A673 (cell line): ENCODE data around the gene KDF1.

Experiments
- EZH2 ChIP-seq: fragments of 200-600 bp; sonication (generic); IDR thresholded peaks from 2 replicates; pipeline ENCODE4 v1.6.1; 2017; ENCODE audit warnings: borderline replicate concordance, low read depth, mild to moderate bottlenecking, mixed read lengths, antibody characterized with exemption, low read length; ENCODE audit not compliant: poor library complexity, severe bottlenecking
- TF ChIP-seq, protein P1 (sequence below): fragments of 300-800, 200-600 bp; sonication (generic); conservative IDR thresholded peaks from 2 replicates; pipeline ENCODE4 v1.5.1; 2017; ENCODE audit warnings: low read depth, mild to moderate bottlenecking, antibody characterized with exemption, low read length, moderate library complexity, mixed read lengths

DNA sequence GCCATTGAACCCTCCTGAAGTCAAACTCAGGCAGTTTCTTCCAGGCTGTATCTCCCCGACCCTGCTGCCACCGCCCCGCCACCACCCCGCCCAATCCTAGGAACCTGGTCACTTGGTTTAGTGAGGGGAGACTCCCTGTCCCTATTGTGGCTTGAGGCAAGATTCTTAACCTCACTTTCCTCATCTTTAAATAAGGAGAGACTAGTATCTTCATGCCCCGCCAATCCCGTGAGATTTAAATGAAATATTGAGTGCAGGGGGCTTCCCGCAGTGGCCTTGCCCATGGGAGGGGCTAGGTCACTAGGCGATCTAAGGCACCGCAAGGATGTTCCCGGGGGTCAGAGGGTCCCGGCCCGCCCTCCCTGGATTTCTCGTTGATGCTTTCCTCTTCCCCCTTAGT is 998 bp downstream of the KDF1 start:
- no peak for TF ChIP-seq EZH2
- TF ChIP-seq, protein P1, sequence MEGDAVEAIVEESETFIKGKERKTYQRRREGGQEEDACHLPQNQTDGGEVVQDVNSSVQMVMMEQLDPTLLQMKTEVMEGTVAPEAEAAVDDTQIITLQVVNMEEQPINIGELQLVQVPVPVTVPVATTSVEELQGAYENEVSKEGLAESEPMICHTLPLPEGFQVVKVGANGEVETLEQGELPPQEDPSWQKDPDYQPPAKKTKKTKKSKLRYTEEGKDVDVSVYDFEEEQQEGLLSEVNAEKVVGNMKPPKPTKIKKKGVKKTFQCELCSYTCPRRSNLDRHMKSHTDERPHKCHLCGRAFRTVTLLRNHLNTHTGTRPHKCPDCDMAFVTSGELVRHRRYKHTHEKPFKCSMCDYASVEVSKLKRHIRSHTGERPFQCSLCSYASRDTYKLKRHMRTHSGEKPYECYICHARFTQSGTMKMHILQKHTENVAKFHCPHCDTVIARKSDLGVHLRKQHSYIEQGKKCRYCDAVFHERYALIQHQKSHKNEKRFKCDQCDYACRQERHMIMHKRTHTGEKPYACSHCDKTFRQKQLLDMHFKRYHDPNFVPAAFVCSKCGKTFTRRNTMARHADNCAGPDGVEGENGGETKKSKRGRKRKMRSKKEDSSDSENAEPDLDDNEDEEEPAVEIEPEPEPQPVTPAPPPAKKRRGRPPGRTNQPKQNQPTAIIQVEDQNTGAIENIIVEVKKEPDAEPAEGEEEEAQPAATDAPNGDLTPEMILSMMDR, result no peak
